Erythroblast (primary cell): Measurements from ENCODE around the gene GPR162.
"Not testable (repeated sequence)": the region's sequence is repeated elsewhere in the genome, so short reads cannot be mapped to it uniquely, and the experiment has no call there.

Experiments
- GATA1 ChIP-seq: IDR thresholded peaks from 2 replicates; pipeline ENCODE4 v1.6.1; 2011; ENCODE audit warnings: low read depth, mild to moderate bottlenecking, control low read depth, low read length, moderate library complexity
- POLR2A ChIP-seq: IDR thresholded peaks from 2 replicates; pipeline ENCODE4 v1.6.1; 2011; ENCODE audit warnings: mild to moderate bottlenecking, low read length

- TF ChIP-seq POLR2A, GATA1: not testable (repeated sequence)
These were observed 43.7 kb downstream of the GPR162 start for GRCh38 chr12:6865307-6865706.
